Activated CD4-positive, alpha-beta T cell treated with anti-CD3 and anti-CD28 coated beads, Interleukin-2, amount 50 U/mL, for 16 hours (primary cell): Measurements from ENCODE around the gene AKAP7.
"Not testable (repeated sequence)": the region's sequence is repeated elsewhere in the genome, so short reads cannot be mapped to it uniquely, and the experiment has no call there.

Experiments used
- DNase-seq: peaks from one replicate; pipeline ENCODE4 v3.0.0-alpha.2; 2020

The AKAP7 gene

DNA sequence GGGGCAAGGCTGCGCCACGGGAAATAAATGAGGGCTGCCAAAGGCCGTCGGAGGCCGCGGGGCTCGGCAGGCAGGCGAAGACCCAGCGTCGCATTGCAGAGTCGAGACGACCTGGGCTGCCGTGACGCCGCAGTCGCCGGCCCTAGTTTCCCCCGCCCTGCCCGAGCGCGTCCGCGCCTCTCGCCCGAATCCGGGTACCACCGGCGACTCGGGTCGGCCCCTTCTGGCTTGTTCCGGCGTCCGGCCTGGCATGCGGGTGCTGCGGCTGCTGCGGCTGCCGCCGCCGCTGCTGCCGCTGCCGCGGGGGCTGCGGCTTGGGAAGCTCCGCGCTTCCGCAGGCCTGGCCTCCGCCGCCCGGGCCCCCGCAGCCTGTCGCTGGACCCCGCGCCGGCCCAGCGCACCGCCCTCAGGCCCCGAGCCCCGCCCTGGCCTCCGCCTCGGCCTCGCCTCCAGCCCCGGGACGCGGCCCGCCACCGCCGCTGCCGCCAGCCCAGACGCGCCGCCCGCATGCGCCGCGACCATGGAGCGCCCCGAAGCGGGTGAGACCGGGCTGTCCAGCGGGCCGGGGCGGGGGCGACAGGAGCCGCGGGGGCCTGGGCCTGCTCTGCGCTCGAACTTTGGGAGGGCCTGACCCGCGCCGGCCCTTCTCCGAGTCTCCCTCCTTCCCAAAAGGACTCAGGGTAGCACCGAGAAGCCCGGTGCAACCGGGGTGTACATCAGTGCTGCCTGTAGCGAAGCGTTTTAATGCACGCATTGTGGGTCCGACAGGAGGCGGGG is at the start of gene AKAP7:
TSS of gene AKAP7 (plus strand) at position 224 of the 777 bp plus-strand sequence. CDS start at position 521, 297 bp downstream.
- peak; percentile 62 for DNase-seq

- DNase-seq: not testable (repeated sequence)
Observed at GRCh38 chr6:131090339-131090738, 44.9 kb upstream of the AKAP7 start.

DNA sequence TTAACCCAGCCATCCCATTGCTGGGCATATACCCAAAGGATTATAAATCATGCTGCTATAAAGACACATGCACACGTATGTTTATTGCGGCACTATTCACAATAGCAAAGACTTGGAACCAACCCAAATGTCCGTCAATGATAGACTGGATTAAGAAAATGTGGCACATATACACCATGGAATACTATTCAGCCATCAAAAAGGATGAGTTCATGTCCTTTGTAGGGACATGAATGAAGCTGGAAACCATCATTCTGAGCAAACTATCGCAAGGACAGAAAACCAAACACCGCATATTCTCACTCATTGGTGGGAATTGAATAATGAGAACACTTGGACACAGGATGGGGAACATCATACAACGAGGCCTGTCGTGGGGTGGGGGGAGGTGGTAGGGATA is 43.3 kb upstream of the AKAP7 start:
- not testable (repeated sequence) for DNase-seq

- no peak for DNase-seq
Observed at GRCh38 chr6:131093334-131093733, 41.9 kb upstream of the AKAP7 start.

DNA sequence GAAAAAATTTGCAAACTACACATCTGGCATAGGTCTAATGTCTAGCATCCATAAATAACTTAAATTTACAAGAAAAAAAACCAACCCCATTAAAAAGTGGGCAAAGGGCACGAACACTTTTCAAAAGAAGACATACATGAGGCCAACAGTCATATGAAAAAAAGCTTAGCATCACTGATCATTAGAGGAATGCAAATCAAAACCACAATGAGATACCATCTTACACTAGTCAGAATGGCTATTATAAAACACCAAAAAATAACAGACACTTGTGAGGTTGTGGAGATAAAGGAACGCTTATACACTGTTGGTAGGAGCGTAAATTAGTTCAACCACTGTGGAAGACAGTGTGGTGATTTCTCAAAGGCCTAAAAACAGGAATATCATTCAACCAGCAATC is 38.5 kb upstream of the AKAP7 start:
- no peak for DNase-seq

- no peak for DNase-seq
Observed at GRCh38 chr6:131101911-131102680, 33.2 kb upstream of the AKAP7 start.

GRCh38 chr6:131103296-131103695 is 32.0 kb upstream of the AKAP7 start:
- no peak for DNase-seq

DNA sequence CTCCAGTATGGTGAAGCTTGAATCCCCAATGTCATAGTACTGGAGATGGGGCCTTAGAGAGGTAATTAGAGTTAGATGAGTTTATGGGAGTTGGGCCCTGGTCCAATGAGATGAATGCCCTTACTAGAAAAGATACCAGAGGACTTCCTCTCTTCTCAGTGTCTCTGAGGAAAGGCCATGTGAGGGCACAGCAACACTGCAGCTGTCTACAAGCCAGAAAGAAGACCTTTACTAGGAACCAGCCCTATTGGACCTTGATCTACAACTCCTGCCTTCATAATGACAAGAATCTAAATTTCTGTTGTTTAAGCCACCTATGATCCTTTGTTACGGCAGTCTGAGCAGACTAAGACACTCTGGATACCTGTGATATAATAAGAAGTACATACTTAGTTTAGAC is 31.4 kb upstream of the AKAP7 start:
- DNase-seq: no peak

DNA sequence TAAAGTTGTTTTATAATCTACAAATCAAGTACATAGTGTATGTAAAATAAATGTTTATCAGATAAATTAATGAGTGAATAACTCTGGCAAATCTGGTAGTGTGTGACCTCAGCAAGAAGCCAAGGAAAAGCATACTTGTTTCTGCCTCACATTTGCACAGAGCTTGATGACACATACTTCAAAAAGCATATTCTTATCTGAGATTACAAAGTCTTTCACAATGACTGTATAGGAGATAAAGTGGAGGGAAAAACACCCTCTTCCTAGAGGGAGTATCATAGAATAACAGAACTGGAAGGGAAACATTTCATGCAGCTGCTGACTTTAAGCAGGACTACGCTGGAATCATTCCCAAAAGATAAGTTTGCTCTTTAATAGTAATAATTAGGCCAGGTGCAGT is 28.1 kb upstream of the AKAP7 start:
- DNase-seq: no peak

DNA sequence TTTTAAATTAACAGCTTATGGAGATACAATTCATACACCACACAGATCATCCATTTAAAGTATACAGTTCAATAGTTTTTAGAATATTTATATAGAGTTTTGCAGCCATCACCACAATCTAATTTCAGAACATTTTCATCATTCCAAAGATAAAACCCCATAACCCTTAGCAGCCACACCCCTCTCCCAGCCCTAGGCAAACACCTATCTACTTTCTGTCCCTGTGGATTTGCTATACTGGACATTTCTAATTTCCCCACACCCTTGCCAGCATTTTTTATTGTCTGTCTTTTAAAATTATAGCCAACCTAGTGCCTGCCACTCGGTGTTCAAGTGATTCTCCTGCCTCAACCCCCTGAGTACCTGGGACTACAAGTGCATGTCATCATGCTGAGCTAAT is 23.0 kb upstream of the AKAP7 start:
- DNase-seq: no peak

DNA sequence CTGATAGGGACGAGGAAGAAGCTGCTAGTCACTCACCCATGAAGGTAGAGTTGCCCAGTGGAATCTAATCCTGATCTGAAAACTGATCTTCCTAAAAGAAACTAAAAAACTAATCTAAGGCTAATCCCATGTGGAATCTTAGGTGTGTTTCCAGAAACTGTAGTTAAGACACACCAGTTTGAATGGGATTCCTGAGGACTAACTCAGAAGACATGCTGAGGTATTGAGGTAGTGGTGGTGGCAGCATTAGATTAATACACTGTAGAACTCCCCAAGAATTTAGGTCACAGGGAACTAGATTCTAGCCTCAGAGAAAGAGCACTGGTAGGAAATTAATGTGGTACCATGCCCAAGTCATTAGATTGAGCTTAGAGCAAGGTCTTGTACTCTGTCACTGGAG is 19.6 kb upstream of the AKAP7 start:
- DNase-seq: no peak

- no peak for DNase-seq
Observed at GRCh38 chr6:131116321-131116720, 18.9 kb upstream of the AKAP7 start.

DNA sequence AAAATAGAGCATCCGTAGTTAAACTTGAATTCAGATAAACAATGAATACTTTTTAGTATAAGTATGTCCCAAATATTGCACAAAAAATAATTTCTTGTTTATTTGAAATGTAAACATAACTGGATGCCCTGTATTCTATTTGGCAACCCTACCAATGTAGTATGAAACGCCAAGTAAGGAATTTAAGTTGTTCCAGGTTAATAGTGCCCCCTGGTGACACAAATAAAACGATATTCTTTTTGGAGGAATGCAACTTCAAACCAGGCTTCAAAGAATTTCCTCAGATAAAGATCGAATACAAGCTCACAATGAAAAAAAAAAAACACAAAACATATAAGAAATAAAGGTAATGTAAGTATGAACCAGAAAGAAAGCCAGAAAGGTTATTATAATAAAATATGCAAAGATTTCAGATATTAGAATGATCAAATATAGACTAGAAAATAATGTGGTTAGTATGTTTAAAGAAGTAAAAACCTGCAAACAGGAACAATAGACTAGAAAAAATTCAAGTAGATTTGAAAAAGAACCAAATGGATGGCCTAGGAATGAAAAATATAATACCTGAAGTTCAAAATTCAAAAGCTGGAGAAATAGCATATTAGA is 18.4 kb upstream of the AKAP7 start:
- peak; percentile 37 for DNase-seq

- DNase-seq: no peak
Observed at GRCh38 chr6:131117878-131118277, 17.4 kb upstream of the AKAP7 start.

GRCh38 chr6:131122007-131122406 is 13.3 kb upstream of the AKAP7 start:
- no peak for DNase-seq

GRCh38 chr6:131122516-131122915 is 12.8 kb upstream of the AKAP7 start:
- no peak for DNase-seq

GRCh38 chr6:131124336-131125071 is 10.8 kb upstream of the AKAP7 start:
- no peak for DNase-seq

- DNase-seq: no peak
Observed at GRCh38 chr6:131125431-131125830, 9.8 kb upstream of the AKAP7 start.

DNA sequence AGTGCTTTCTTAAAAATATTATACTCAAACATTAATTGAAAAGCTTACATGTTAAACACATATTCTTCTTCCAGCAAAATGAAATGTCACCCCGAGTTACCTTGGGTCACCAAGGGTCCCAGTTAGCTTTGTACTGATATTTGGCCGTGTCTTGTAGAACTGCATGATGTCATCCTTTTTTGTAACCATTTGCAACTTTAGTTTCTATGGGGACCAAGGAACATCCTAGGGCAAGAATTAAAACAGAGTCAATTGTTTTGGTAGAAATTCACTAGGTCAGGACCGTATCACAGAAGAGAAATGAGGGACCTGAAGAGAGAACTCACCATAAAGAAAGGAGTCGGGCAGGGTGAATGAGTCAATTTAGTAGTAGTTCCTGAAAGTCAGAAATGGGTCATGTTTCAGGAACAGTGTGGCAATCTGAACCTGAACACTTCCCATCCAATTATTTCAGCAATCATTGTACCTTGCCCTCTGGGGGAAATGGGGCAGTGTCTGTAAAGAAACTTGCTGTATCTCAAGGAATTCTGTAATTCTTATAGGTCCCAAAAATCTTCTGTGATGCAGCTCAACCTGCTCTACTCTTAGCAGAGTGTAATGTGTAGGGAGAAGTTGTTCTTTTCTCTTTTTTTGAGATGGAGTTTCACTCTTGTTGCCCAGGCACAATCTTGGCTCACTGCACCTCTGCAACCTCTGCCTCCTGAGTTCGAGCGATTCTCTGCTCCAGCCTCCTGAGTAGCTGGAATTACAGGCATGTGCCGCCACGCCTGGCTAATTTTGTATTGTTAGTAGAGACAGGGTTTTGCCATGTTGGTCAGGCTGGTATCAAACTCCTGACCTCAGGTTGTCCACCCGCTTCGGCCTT is 5.3 kb upstream of the AKAP7 start:
- no peak for DNase-seq

- DNase-seq: no peak
Observed at GRCh38 chr6:131130554-131130940, 4.7 kb upstream of the AKAP7 start.

DNA sequence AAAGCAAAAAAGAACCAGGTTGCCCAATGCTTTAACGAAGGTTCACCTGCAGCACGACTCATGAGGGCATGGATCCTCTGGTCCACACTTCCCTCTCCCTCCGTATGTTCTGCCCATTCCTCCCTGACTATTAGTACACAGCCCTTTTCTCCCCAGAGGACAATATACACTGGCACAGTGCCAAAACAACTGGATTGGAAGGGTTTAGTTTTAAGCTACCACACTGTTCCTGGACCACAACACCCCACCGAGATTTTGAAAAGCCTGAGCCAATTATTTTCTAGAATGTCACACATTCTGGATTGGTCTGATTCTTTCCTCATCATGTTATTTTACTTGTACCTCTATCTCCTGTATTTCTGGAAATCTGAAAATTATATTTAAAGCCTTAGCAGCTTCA is 2.9 kb upstream of the AKAP7 start:
- DNase-seq: no peak
